ENCODE results near the gene MACROH2A1. TPM values are rescaled to one million over a fixed set of nuclear protein-coding genes. Genes with fewer than 3 reads are reported as not detected.
A peak's percentile ranks its signal among the peaks of the same experiment; 100 is the strongest.

The MACROH2A1 gene
- total RNA-seq, 2 experiments from 2014 or later, result 328 to 332 TPM

GRCh38 chr5:135382981-135383380 is 16.1 kb downstream of the MACROH2A1 start:
- Mint-ChIP-seq H3K27ac (no peak overlapping the region), H3K4me3 (no peak overlapping the region), H3K27me3 (ENCODE audit: low read depth) (no peaks in the 10 kb centered on the region), H3K36me3 (ENCODE audit: low read depth) (peaks cover 86% of the 10 kb centered on the region), H3K9me3 (ENCODE audit: insufficient read depth) (no peaks in the 10 kb centered on the region), H3K4me1 (ENCODE audit: low read depth) (peaks cover 57% of the 10 kb centered on the region)
- ATAC-seq, result no peak
- CTCF ChIA-PET, result interaction anchor here (1.7 kb wide), 1 partner anchor 9 kb away, joined by 4 read pairs; no protein-coding TSS in a partner anchor
- POLR2A ChIA-PET, result interaction anchor here (1.8 kb wide), 1 partner anchor 16 kb away, joined by 4 read pairs; the partner anchor contains the start of gene MACROH2A1
- DNase-seq, result no peak

GRCh38 chr5:135382106-135382790 is 16.8 kb downstream of the MACROH2A1 start:
- Mint-ChIP-seq H3K27ac (peak overlapping the region; percentile 23), H3K4me3 (no peak overlapping the region), H3K9me3 (ENCODE audit: insufficient read depth) (no peaks in the 10 kb centered on the region), H3K4me1 (ENCODE audit: low read depth) (peaks cover 59% of the 10 kb centered on the region), H3K36me3 (ENCODE audit: low read depth) (peaks cover 88% of the 10 kb centered on the region), H3K27me3 (ENCODE audit: low read depth) (no peaks in the 10 kb centered on the region)
- DNase-seq, result no peak
- no peak for ATAC-seq
- ChIA-PET POLR2A (interaction anchor here (1.8 kb wide), 1 partner anchor 17 kb away, joined by 4 read pairs; the partner anchor contains the start of gene MACROH2A1), CTCF (interaction anchor here (1.7 kb wide), 1 partner anchor 10 kb away, joined by 4 read pairs; no protein-coding TSS in a partner anchor)

GRCh38 chr5:135379046-135379654 is 19.9 kb downstream of the MACROH2A1 start:
- ATAC-seq (no peak), DNase-seq (no peak)
- Mint-ChIP-seq H3K27me3 (ENCODE audit: low read depth) (no peaks in the 10 kb centered on the region), H3K4me3 (no peak overlapping the region), H3K27ac (peak overlapping the region; percentile 66), H3K4me1 (ENCODE audit: low read depth) (peaks cover 77% of the 10 kb centered on the region), H3K9me3 (ENCODE audit: insufficient read depth) (no peaks in the 10 kb centered on the region), H3K36me3 (ENCODE audit: low read depth) (peaks cover 90% of the 10 kb centered on the region)
- ChIA-PET CTCF (interaction anchor here (3.6 kb wide), 1 partner anchor 47 kb away, joined by 13 read pairs; no protein-coding TSS in a partner anchor), POLR2A (no interaction called here)

GRCh38 chr5:135377751-135378680 is 21.0 kb downstream of the MACROH2A1 start:
- ATAC-seq (no peak), DNase-seq (no peak)
- peak overlapping the region; percentile 66 for H3K27ac Mint-ChIP-seq
- H3K4me3 Mint-ChIP-seq, result no peak overlapping the region
- ChIA-PET POLR2A (interaction anchor here (0.7 kb wide), 1 partner anchor 196 kb away, joined by 3 read pairs; no protein-coding TSS in a partner anchor), CTCF (interaction anchor here (3.6 kb wide), 1 partner anchor 48 kb away, joined by 13 read pairs; no protein-coding TSS in a partner anchor)
- no peaks in the 10 kb centered on the region for H3K27me3 Mint-ChIP-seq (ENCODE audit: low read depth)
- peaks cover 90% of the 10 kb centered on the region for H3K36me3 Mint-ChIP-seq (ENCODE audit: low read depth)
- no peaks in the 10 kb centered on the region for H3K9me3 Mint-ChIP-seq (ENCODE audit: insufficient read depth)
- H3K4me1 Mint-ChIP-seq (ENCODE audit: low read depth), result peaks cover 85% of the 10 kb centered on the region

GRCh38 chr5:135376961-135377624 is 21.9 kb downstream of the MACROH2A1 start:
- CTCF ChIA-PET, result interaction anchor here (0.9 to 3.6 kb wide), 3 partner anchors 10 to 49 kb away, joined by 3 to 13 read pairs (median 3); no protein-coding TSS in a partner anchor
- Mint-ChIP-seq H3K27me3 (ENCODE audit: low read depth) (no peaks in the 10 kb centered on the region), H3K9me3 (ENCODE audit: insufficient read depth) (no peaks in the 10 kb centered on the region), H3K36me3 (ENCODE audit: low read depth) (peaks cover 90% of the 10 kb centered on the region), H3K4me3 (no peak overlapping the region), H3K4me1 (ENCODE audit: low read depth) (peaks cover 88% of the 10 kb centered on the region), H3K27ac (peak overlapping the region; percentile 55)
- ATAC-seq (no peak), DNase-seq (no peak)
- POLR2A ChIA-PET, result no interaction called here

GRCh38 chr5:135375040-135375793 is 23.8 kb downstream of the MACROH2A1 start:
- DNase-seq (no peak), ATAC-seq (no peak)
- POLR2A ChIA-PET, result interaction anchor here (0.7 kb wide), 1 partner anchor 11 kb away, joined by 3 read pairs; no protein-coding TSS in a partner anchor
- Mint-ChIP-seq H3K27ac (peak overlapping the region; percentile 54), H3K4me3 (no peak overlapping the region), H3K36me3 (ENCODE audit: low read depth) (peaks cover 92% of the 10 kb centered on the region), H3K4me1 (ENCODE audit: low read depth) (peaks cover 94% of the 10 kb centered on the region), H3K27me3 (ENCODE audit: low read depth) (no peaks in the 10 kb centered on the region), H3K9me3 (ENCODE audit: insufficient read depth) (no peaks in the 10 kb centered on the region)
- CTCF ChIA-PET, result interaction anchor here (2.0 to 3.6 kb wide), 2 partner anchors 42 to 51 kb away, joined by 4 to 13 read pairs; no protein-coding TSS in a partner anchor

- ChIA-PET CTCF (interaction anchor here (1.2 to 2.0 kb wide), 2 partner anchors 41 to 52 kb away, joined by 3 to 4 read pairs; no protein-coding TSS in a partner anchor), POLR2A (interaction anchor here (0.7 kb wide), 1 partner anchor 10 kb away, joined by 3 read pairs; no protein-coding TSS in a partner anchor)
- H3K36me3 Mint-ChIP-seq (ENCODE audit: low read depth), result peaks cover 91% of the 10 kb centered on the region
- H3K27me3 Mint-ChIP-seq (ENCODE audit: low read depth), result no peaks in the 10 kb centered on the region
- H3K4me1 Mint-ChIP-seq (ENCODE audit: low read depth), result peaks cover 85% of the 10 kb centered on the region
- peak overlapping the region; percentile 89 for H3K27ac Mint-ChIP-seq
- peak overlapping the region; percentile 59 for H3K4me3 Mint-ChIP-seq
- DNase-seq (no peak), ATAC-seq (peak; percentile 58)
- H3K9me3 Mint-ChIP-seq (ENCODE audit: insufficient read depth), result no peaks in the 10 kb centered on the region
Observed at GRCh38 chr5:135373736-135374515, 25.1 kb downstream of the MACROH2A1 start.

- Mint-ChIP-seq H3K9me3 (ENCODE audit: insufficient read depth) (no peaks in the 10 kb centered on the region), H3K27ac (peak overlapping the region; percentile 89), H3K27me3 (ENCODE audit: low read depth) (no peaks in the 10 kb centered on the region), H3K4me1 (ENCODE audit: low read depth) (peaks cover 74% of the 10 kb centered on the region), H3K4me3 (peak overlapping the region; percentile 59), H3K36me3 (ENCODE audit: low read depth) (peaks cover 91% of the 10 kb centered on the region)
- peak; percentile 30 for ATAC-seq
- CTCF ChIA-PET, result interaction anchor here (1.2 to 2.0 kb wide), 2 partner anchors 12 to 53 kb away, joined by 3 to 5 read pairs; no protein-coding TSS in a partner anchor
- POLR2A ChIA-PET, result interaction anchor here (0.7 to 1.1 kb wide), 2 partner anchors 11 to 14 kb away, joined by 3 read pairs; no protein-coding TSS in a partner anchor
- DNase-seq, result peak; percentile 30
Observed at GRCh38 chr5:135372654-135373381, 26.2 kb downstream of the MACROH2A1 start.

- no peak overlapping the region for H3K4me3 Mint-ChIP-seq
- ATAC-seq (no peak), DNase-seq (no peak)
- CTCF ChIA-PET, result interaction anchor here (2.0 kb wide), 1 partner anchor 11 kb away, joined by 5 read pairs; no protein-coding TSS in a partner anchor
- peaks cover 63% of the 10 kb centered on the region for H3K4me1 Mint-ChIP-seq (ENCODE audit: low read depth)
- H3K9me3 Mint-ChIP-seq (ENCODE audit: insufficient read depth), result no peaks in the 10 kb centered on the region
- H3K36me3 Mint-ChIP-seq (ENCODE audit: low read depth), result peaks cover 88% of the 10 kb centered on the region
- POLR2A ChIA-PET, result interaction anchor here (0.6 to 1.1 kb wide), 2 partner anchors 15 to 632 kb away, joined by 3 read pairs; no protein-coding TSS in a partner anchor
- H3K27me3 Mint-ChIP-seq (ENCODE audit: low read depth), result no peaks in the 10 kb centered on the region
- H3K27ac Mint-ChIP-seq, result peak overlapping the region; percentile 89
Observed at GRCh38 chr5:135371622-135372232, 27.3 kb downstream of the MACROH2A1 start.

All from activated CD8-positive, alpha-beta T cell treated with anti-CD3 and anti-CD28 coated beads, Interleukin-2, amount 10 ng/mL, durations not matched to agents 7 days and 5 days (primary cell).